GM21360 (cell line): ENCODE results near the gene SLC22A14.
"Not testable (repeated sequence)": the region's sequence is repeated elsewhere in the genome, so short reads cannot be mapped to it uniquely, and the experiment has no call there.

Experiments used
- ATAC-seq: cut with Tn5 transposase; IDR thresholded peaks from one replicate; pipeline ENCODE4 v1.9.1; 2021; ENCODE audit warnings: mild to moderate bottlenecking, moderate library complexity; ENCODE audit not compliant: unreplicated experiment

Gene SLC22A14

DNA sequence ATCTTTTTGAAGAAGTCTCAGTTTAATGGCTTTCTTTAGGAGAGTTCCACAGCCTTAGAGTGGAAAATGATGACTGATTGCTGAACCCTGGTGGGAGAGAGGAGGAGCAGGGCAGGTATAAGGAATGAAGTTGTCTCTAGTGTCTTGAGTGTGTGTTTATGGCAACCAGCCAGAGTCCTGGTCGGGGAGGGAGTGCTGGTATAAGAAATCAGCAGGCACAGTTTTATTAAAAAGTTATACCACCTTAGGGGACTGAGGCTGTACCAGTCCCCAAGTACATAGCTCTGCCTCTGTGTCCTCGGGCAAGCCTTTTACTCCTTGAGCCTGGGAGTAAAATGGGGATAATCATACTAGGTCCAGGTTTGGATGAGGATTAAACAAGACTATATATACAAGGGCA, 29.8 kb downstream of the SLC22A14 start:
- no peak for ATAC-seq

DNA sequence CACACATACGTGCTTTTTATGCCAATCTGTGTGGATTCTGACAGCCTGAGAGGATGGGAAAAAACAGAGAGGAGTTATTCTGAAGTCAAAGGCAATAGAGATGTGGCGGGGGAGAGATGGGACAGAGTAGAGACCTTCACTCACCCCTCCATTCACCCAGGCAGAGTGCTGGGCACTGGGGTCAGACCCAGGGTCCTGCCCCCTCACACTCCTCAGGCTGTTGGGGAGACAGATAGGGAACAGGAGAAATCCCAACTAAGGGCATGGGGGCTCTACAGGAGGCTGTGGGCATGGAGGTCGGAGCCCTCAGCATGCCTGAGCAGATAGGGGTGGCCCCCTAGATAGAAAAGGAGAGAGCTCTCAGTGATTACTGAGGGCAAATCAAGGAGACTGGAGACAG, 30.3 kb downstream of the SLC22A14 start:
- no peak for ATAC-seq

DNA sequence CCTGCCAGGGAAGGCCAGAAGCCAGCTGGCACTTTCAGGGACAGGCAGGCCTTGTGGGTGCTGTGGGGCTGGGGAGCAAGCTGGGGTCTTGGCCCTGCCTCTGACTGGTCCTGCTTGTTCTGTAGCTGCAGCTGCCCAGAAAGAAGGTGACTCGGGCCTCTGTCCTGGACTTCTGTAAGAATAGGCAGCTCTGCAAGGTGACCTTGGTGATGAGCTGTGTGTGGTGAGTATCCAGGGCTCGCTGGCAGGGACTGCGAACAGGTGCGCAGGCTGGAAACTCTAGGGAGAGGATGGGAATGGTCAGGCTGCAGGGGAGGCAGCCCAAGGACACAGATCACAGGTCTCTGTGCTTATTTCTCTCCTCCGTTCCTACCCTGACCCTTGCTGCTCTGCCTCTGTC, 31.2 kb downstream of the SLC22A14 start:
- ATAC-seq, result no peak

DNA sequence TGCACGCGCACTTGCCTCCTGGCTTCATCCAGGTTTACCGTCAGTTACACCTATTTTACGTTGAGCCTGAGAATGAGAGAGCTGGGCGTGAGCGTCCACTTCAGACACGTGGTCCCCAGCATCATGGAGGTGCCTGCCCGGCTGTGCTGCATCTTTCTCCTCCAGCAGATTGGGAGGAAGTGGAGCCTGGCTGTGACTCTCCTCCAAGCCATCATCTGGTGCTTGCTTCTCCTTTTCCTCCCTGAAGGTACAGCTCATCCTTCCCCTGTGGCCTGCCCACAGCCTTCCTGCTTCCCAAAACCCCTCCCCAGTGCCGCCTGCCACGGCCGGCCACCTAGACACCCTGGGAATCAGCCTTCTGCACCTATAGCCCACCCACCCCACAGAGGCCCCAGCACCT, 31.6 kb downstream of the SLC22A14 start:
- no peak for ATAC-seq

DNA sequence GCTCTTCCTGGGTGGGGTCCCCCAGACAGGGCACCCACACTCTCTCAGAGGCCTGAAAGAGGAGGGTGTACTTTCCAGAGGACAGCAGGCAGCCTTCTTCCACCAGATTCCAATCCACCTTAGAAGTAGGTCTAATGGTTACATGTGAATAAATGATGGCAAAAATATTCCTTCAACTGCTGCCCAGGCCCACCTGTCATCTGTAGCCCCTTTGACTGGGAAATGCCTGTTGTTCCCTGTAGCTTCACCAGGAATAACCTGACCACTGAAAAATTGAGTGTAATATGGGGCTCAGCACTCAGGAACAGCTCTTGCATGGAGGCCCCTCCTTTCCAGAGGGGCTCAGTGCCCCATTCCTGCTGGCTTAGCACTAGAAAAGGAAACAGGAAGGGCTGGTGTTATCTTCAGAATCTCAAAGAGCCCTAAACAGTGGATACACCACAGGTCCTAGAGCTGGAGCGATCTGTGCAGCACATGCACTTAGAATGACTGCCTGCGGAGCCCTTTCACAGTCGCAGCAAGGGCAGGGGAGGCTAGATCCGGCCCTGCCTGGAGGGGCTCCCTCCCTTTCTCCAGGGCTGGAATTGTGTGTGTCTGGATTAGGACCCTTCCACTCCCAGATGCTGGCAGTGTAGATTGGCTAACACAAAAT, 32.1 kb downstream of the SLC22A14 start:
- ATAC-seq, result no peak

DNA sequence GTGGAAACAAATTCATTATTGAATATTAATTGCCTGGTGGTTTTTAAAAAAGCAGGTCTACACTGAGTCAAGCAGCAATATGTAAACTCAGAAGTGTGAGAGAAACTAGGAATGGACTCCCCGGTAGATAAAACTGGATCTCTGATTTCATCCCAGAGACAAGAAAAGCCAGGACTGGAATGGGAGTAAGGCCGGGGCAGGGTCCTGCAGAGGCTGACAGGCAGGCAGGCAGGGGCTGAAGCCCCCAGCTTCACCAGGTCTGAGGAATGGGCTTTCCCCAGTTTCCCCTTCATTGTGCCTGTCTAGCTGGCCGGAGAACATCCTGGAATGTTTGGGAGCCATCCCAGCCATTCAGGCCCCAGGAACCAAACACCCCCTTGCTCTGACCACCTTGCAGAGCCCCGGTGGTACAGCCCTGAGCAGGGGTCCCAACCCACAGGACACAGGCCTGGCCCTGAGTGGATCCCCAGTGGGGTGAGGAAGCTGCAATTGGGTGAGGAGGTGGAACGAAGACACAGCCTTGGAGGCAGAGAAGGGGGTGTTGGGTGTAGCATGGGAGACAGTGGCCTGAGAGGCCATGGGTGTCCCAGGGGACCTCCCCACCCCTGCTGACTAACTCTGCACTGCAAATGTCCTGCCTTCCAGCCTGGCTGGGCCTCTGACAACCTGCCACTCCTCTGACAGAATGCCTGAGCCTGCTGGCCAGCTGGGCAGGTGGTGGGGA, 32.8 kb downstream of the SLC22A14 start:
- ATAC-seq, result no peak

DNA sequence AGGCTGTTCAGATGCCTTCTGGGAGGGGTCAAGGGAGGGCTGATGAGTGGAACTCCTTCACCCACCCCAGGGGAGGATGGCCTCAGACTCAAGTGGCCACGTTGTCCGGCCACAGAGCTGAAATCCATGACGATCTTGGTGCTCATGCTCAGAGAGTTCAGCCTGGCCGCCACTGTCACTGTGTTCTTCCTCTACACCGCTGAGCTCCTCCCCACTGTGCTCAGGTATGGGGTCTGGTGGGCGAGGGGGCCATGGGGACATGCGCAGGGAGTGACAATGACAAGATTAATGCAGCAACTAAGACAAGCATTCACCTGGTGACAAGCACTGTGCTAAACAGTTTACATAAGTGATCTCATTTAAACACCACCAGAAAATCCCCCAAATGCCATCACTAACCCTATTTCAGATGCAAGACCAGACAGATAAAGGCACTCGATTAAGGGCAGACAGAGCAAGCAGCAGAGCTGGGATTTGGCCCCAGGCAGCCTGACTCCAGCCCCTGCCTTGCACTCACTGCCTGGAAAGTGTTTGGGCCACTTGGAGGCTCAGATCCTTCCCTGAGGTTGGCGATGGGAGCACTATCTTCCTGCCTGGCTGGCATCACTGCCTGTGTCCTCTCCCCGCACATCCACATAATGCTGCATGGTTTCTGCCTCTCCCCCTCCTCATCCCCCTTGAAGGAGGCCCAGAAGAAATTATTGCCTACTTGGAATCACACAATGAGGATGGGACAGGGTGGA, 33.6 kb downstream of the SLC22A14 start:
- no peak for ATAC-seq

DNA sequence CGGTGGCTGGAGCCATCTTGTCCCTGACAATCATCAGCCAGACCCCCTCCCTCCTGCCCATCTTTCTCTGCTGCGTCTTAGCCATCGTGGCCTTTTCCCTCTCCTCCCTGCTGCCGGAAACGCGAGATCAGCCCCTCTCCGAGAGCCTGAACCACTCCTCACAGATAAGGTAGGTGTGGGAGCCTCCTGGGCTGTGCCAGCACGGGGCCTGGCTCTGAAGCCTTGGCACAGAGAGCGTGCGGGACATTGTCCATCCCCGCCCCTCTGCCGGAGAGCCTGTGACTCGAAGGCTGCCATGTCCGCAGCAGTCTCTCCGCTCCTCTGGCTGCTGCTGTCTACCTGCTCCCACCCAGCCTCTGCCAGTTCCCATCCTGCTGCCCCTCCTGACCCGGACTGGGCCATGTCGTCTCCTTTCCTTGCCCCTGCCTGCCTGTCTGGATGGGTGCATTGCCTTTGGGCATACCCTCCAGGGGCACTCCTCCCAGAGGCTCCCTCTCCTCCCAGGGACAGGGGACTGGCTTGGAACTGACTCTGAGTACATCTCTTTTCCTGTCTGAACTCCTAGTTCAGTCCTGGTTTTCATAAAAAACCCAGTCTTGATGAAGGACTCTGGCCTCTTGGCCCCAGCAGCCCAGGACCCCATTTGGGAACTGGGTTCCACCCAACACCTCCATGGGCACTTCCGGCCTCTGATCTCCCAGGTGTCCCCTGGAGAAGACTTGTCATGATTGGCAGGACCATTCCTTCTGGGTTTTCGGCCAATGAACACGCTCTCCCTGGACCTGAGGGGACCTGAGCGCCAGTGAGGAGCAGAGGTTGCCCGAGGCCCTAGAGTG, 34.5 kb downstream of the SLC22A14 start:
- no peak for ATAC-seq

DNA sequence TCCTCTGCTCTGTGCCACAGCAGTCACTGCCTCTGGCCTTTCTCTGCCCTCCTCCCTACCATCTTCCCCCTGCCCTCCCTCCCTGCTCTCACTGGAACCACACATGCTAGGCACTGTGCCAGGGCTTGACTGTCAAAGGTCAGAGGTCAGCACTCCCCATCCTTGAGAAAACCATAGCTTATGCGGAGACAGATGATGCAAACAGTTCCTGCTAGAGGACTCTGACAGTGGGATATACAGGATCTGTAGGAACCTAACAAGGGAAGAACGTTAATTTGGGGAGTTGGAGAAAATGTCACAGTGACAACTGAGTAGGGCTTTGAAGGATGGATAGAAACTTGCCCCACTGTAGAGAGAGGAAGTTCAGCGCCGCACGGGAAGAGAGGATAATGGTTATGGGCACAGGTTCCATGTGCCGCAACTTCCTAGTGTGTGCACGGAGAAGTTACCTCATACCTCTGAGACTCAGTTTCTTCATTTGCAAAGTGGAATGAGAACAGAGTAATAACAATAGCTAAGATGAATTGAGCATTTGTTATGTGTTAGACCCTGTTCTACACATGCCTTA, 35.2 kb downstream of the SLC22A14 start:
- no peak for ATAC-seq

DNA sequence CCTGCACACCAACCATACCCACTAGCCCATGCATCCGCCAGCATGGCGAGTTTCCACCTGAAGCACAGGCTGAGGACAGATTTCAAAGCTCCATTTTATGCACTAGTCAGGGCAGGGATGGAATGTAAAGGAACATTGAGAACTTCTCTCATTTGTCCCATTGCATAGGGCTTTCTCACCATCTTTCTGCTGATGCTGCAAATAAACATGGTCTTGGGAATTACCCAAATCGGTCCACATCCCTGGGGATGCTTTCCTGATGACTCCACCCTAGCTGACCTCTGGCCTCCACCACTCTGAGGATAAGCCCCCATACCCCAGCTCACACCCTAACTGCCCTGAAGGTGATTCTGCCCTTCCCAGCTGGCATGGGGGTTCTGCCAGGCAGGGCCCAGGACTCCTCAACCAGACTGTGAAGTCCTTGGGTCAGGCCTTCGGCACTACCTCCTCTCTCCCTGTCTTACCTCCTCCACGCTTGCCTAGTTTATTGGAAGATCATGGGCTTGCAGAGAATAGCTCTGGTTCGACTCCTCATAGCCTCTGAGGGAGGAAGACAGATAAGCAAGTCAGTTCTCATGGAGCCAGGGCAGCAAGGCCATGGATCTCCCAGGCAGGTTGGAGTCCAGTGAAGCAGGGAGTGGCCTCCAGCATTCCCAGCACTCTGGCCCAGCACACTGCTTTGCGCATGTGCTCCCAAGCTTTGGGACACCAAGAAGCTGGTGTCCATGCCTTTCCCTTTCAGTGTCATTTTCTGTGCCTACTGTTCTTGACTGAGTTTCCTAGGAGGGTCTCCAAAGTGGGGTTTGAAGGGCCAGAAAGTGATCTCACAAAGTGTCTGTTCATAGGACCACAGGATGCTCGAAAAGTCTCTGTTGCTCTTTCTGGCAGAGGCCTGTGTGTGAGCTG, 36.9 kb downstream of the SLC22A14 start:
- ATAC-seq, result no peak

DNA sequence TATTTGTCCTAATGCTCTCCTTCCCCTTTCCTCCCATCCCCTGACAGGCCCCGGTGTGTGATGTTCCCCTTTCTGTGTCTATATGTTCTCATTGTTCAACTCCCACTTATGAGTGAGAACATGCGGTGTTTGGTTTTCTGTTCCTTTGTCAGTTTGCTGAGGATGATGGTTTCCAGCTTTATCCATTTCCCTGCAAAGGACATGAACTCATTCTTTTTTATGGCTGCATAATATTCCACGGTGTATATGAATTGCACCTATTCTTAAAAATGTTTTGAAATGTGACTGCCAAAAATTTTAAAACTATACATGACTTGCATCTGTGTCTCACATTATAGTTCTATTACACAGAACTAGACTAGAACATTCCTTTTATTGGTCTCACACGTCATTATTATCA, 38.5 kb downstream of the SLC22A14 start:
- not testable (repeated sequence) for ATAC-seq

DNA sequence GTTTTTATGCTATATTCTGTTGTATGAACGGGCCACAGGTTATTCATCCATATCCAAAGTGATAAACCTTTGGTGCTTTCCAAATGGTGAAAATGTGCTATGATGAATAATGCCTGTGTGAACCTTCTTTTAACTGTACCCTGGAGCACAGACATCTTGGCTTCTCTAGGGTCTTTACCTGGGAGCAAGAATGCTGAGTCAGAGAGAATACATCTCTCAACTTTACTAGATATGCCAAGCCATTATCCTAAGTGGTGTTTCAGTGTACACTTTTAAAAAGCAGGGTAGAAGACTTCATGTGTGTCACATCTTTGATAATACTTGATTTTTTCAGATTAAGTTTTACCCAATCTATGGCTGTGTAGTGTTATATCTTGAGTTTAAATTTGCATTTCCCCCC, 41.0 kb downstream of the SLC22A14 start:
- ATAC-seq, result no peak

DNA sequence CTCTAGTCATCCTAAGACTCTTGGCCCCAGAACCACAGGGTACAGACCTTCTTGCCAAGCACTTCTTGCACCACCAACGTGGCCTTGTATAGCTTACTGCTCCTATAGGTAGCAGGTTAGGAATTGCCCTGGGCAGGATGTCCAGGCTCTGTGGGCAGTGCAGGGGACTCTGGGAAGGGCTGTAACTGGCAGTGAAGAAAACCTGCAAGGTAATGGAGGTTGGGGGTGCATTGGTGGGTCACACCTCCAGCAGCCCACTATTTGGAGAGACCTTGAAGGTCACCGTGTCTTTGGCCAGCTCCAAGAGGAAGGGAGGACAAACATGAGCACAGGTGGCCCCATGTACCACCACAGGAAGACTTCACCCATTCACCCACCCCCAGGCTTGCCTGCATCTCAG, 43.2 kb downstream of the SLC22A14 start:
- no peak for ATAC-seq

DNA sequence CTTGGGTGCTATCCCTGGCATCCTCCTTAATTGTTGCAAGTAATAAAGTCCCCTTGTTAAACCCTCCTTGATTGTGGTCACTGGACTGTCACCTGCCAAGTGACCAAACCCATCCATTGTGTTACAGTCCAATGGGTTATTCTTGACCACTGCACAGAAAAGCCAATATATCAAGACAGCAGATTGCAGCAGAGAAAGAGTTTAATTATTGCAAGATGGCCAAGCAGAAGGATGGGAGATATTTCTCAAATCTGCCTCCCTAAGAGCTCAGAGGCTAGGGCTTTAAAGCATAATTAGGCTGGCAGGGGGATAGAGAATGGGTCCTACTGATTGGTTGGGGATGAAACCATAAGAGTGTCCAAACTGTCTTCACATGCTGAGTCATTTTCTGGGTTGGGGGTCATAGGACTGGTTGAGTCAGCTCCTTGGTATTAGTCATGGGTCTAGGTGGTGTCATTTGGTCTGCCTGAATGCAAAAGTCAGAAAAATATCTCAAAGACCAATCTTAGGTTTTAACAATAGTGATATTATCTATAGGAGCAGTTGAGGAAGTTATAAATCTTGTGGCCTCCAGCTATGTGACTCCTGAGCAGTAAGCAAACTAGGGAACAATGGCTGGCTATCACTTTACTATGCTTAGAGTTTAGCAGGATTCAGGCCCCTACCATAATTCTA, 45.4 kb downstream of the SLC22A14 start:
- no peak for ATAC-seq

DNA sequence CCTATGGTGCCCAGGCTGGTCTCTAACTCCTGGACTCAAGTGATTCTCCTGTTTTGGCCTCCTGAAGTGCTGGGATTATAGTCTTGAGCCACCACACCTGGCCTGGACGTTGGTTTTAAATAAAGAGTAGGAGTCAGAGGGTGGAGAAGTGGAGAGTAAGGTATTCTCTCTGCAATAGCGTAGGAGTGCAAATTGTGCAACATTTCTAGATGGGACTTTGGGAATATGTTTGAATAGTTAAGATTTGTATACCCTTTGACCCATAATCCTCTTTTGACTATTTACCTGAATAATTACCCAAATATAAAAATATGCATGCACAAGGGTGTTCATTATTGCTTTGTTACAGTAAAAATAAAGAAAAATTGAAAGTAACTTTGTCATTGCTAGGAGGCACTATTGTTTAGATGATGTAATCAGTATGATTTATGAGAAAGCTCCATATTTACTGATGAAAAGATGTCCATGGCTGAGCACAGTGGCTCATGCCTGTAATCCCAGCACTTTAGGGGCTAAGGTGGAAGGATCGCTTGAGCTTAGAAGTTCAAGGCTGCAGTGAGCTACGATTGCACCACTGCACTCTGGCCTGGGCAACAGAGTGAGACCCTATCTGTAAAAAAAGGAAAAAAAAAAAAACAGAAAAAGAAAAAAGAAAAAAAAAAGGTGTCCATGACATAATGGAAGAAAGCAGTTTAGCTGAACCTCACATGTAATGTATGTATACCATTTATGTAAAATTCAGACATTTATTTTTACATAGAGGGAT, 49.3 kb downstream of the SLC22A14 start:
- ATAC-seq, result no peak

DNA sequence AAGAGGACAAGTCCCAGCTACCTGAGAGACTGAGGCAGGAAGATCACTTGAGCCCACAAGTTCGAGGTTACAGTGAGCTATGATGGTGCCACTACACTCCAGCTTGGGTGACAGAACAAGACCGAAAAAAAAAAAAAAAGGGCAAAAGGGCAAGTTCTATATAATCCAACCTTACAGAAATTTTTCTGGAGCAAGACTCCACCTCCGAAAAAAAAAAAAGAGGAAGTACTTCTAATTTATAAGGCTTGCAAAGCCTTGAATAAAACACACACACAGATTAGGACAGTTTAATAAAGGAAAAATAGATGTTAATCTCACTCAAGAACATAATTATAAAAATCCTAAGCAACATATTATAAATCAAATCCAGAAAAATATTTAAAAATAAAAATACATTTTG, 50.1 kb downstream of the SLC22A14 start:
- ATAC-seq, result no peak

DNA sequence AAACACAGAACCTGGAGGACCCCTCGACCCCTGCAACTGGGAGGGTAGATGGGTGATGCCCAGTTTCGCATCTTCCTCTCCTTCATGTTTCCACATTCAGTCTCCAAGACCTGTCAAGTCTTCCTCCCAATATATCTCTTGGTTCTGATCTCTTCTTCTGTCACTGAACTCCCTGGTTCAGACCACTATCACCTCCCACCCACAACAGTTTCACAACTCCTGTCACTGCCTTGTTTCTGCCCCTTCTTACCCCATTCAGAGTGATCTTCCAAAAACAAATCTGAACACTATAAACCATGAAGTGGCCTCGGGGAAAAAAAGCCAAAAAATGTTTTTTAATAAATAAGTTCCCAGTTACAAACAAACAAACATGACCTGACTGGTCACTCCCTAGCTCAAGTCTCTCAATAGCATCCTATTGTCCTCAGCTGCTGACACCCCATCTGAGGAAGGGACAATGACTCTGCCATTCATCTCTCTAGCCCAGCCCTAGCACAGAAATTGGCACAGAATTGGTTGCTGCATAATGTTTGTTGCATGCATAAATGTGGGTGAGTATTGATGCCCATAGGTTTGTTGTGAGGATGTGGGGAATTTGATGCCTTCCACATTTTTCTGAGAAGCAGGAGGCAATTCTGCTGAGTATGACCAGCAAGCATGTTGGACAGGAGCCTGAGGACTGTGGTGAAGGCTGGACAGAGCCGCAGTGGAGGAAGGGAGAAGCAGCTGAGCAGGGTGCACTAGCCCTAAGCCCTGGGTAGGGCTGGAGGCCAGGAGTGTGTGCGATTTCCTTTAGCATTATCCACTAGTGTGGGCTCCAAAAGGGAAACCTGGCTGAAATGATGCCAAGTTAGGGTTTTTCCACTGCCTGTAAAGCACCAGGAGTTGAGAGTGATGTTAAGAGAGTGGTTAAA, 52.3 kb downstream of the SLC22A14 start:
- ATAC-seq, result no peak

DNA sequence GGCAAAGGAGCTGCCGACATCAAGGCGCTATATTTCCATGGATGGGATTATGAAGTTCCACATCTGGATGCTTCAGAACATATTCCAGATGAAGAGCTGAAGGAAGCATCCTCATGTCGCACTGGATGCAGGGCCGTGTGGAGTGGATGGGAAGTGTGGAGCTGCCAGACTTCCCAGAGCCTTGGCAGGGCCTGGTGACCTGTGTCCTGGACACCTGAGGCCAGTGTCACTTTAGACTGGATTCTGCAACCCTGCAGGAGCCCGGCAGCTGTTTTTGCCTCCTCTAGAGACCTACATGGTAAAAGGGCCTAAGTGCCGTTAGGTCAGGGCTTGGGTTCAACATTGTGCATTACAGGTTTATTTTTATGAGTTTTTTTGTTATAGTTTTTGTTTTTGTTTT, 53.2 kb downstream of the SLC22A14 start:
- ATAC-seq, result no peak
